Central memory CD8-positive, alpha-beta T cell (primary cell): ENCODE data around the gene ADAMTS8.
A peak's percentile ranks its signal among the peaks of the same experiment; 100 is the strongest.
"Not testable (repeated sequence)": the region's sequence is repeated elsewhere in the genome, so short reads cannot be mapped to it uniquely, and the experiment has no call there.

Experiments used
- ATAC-seq: fragments of 150-1000 bp; cut with Tn5 transposase; replicated peaks from 2 replicates; pipeline ENCODE4 v1.10.0; 2022; ENCODE audit warnings: mild to moderate bottlenecking, moderate FRiP score, moderate number of reproducible peaks; ENCODE audit not compliant: poor library complexity, severe bottlenecking; ENCODE audit errors: extremely low read depth
- DNase-seq, 2 donors: peaks; one replicate each; pipeline ENCODE4 v3.0.0; 2021; ENCODE audit warnings: low spot score in 2 of 2
- H3K27ac Mint-ChIP-seq: one replicate; pipeline ENCODE4 v1.8.0; 2022; ENCODE audit warnings: low read depth, mild to moderate bottlenecking, moderate library complexity, mixed read lengths
- H3K27me3 Mint-ChIP-seq: one replicate; pipeline ENCODE4 v1.8.0; 2022; ENCODE audit warnings: mixed read lengths
- H3K36me3 Mint-ChIP-seq: one replicate; pipeline ENCODE4 v1.8.0; 2022; ENCODE audit warnings: mild to moderate bottlenecking, moderate library complexity, mixed read lengths; ENCODE audit not compliant: insufficient read depth
- H3K4me1 Mint-ChIP-seq: one replicate; pipeline ENCODE4 v1.8.0; 2022; ENCODE audit warnings: mixed read lengths
- H3K4me3 Mint-ChIP-seq: one replicate; pipeline ENCODE4 v1.8.0; 2022; ENCODE audit warnings: mild to moderate bottlenecking, moderate library complexity, mixed read lengths
- H3K9me3 Mint-ChIP-seq: one replicate; pipeline ENCODE4 v1.8.0; 2022; ENCODE audit warnings: mixed read lengths

Gene ADAMTS8

DNA sequence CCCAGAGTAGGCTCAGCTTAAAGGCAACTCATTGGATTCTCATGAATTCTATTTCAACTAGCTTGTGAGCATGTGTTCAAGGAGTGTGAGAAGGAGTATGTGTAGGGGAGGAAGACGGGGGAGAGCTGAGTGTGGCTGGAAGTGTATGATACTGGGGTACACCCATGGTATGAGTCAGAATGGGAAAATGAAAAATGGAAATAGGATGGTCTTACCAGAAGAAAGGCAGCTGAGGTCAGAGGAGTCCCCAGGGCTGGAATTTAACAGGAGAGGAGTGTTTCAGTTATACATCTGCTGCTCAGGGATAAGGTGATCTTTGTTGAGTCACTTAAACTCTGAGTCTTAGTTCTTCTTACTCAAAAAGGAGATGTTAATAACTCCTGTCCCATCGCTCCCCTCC, 13.3 kb upstream of the ADAMTS8 start:
- ATAC-seq (no peak), DNase-seq (no peak)
- peaks cover 23% of the 10 kb centered on the region for H3K4me1 Mint-ChIP-seq
- H3K36me3 Mint-ChIP-seq: no peaks in the 10 kb centered on the region
- no peak overlapping the region for H3K27ac Mint-ChIP-seq
- H3K27me3 Mint-ChIP-seq: peaks cover 4% of the 10 kb centered on the region
- no peaks in the 10 kb centered on the region for H3K9me3 Mint-ChIP-seq
- H3K4me3 Mint-ChIP-seq: no peak overlapping the region

DNA sequence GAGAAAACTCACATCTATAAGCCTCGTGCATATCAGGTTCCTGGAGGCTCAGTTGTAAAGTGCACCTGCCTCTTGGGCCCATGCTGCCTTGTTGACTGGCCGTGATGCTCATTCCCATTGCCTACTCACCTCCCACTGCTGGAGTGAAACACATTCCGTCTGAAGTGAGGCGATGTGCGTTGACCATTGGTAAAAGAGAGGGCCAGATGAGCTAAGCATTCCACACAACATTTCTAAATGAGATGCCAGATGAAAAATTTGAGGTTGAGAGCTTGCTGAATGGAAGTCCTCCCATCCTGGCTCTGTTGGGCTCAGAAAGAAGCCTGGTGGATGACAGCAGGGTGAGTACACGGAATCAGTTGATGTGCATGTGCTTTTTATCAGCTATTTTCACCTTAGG, 11.5 kb upstream of the ADAMTS8 start:
- Mint-ChIP-seq H3K4me3 (no peak overlapping the region), H3K36me3 (no peaks in the 10 kb centered on the region), H3K27ac (no peak overlapping the region), H3K9me3 (no peaks in the 10 kb centered on the region), H3K27me3 (no peaks in the 10 kb centered on the region), H3K4me1 (peaks cover 23% of the 10 kb centered on the region)
- ATAC-seq: no peak
- DNase-seq: no peak

DNA sequence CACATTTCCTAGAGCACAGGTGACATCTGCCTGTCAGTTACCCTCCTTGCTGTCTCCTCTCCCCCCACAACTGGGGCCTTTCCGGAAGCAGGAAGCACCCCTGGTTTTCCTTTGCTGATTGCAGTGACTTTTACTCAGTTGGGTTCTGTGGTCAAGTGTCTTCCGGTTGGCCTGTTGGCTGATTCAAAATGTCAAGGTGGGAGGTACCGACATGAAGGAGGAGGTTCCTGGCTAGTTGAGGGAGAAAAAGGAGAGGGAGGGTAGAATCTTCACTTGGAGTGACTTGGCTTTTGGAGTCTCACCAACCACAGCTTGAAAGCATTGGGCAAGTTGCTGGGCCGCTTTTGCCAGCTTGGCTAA, 10.7 kb upstream of the ADAMTS8 start:
- H3K27ac Mint-ChIP-seq: peak overlapping the region; percentile 18
- H3K27me3 Mint-ChIP-seq: no peaks in the 10 kb centered on the region
- DNase-seq: no peak
- no peaks in the 10 kb centered on the region for H3K9me3 Mint-ChIP-seq
- peak; percentile 29 for ATAC-seq
- H3K4me1 Mint-ChIP-seq: peaks cover 23% of the 10 kb centered on the region
- no peaks in the 10 kb centered on the region for H3K36me3 Mint-ChIP-seq
- H3K4me3 Mint-ChIP-seq: no peak overlapping the region

DNA sequence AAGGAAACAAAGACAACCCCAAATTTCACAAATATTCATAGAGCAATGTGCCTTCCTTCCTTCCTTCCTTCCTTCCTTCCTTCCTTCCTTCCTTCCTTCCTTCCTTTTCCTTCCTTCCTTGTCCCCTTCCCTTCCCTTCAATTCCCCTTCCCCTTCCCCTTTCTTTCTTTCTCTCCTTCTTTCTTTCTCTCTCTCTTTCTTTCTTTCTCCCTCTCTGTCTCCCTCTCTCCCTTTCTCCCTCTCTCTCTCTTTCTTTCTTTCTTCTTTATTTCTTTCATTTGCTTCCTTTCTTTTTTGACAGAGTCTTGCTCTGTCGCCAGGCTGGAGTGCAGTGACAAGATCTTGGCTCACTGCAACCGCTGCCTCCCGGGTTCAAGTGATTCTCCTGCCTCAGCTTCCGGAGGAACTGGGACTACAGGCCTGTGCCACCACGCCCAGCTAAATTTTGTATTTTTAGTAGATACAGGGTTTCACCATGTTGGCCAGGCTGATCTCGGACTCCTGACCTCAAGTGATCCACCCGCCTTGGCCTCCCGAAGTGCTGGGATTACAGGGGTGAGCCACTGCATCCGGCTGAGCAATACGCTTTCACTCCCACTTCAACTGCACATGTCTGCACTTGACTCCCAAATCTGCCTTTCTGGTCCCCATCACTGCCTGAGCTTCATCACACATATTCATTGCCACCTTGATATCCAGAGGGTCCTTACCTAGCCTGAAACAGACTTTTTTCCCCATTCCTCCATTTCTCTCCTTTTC, 10.2 kb upstream of the ADAMTS8 start:
- not testable (repeated sequence) for ATAC-seq, H3K36me3 Mint-ChIP-seq, H3K4me3 Mint-ChIP-seq, H3K27me3 Mint-ChIP-seq, DNase-seq, H3K9me3 Mint-ChIP-seq
- peak overlapping the region; percentile 18 for H3K27ac Mint-ChIP-seq
- H3K4me1 Mint-ChIP-seq: peaks cover 23% of the 10 kb centered on the region

DNA sequence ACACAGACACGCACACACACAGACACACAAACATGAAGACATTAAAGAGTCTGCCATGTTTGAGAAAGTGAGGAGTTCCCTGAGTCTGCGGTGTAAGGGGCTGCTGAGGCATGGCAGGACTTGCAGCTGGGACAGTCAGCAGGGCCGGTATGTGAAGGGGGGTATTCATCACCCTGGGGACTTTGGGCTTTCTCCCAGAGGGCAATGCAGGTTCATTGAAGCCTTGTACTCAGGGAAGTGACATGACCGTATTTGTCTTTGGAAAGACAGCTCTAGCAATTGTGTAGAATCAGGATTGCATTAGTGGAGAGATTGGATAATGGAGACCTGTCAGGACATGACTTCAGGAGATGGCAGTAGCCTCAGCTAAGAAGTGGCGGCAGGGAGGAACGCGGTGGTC, 9.4 kb upstream of the ADAMTS8 start:
- Mint-ChIP-seq H3K9me3 (no peaks in the 10 kb centered on the region), H3K4me1 (peaks cover 23% of the 10 kb centered on the region), H3K4me3 (no peak overlapping the region), H3K36me3 (no peaks in the 10 kb centered on the region), H3K27ac (no peak overlapping the region), H3K27me3 (no peaks in the 10 kb centered on the region)
- DNase-seq: no peak
- no peak for ATAC-seq

DNA sequence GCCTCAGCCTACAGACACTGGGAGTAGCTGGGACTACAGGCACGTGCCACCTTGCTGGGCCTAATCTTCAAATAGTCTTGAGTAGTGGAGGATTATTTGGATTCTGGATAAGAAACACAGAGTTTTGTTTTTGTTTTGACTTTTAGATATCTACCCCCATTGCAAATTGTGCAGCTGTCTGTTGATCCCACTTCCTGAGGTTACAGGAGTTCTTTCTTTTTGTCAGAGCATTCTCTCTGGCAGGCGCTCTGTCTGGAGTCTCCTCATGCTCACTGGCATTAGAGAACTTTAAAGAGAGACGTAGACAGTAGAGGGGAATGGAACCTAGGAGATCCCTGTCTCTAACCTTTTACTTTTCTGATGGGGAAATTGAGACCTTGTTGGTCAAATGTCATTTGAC, 7.8 kb upstream of the ADAMTS8 start:
- Mint-ChIP-seq H3K36me3 (no peaks in the 10 kb centered on the region), H3K27me3 (peaks cover 5% of the 10 kb centered on the region), H3K4me3 (no peak overlapping the region), H3K27ac (no peak overlapping the region), H3K4me1 (peaks cover 23% of the 10 kb centered on the region), H3K9me3 (no peaks in the 10 kb centered on the region)
- ATAC-seq: no peak
- no peak for DNase-seq

DNA sequence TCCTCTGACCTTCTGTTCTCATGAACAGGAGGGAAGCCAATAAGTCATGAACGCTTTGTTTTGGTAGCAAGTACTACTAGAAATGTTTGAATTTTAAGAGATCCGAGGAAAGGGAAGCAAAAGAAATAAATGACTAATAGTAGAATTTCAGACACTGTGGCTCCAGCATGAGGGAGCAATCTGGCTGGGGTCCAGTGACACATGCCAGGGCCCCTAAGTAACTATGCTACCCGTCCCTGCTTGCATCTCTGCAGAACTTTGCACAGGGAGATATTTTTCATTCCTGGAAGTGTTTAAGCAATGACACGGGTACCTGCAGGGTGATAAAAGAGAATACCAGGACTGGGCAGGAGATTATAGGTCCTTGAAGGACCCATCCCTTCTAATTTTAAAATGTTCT, 7.3 kb upstream of the ADAMTS8 start:
- Mint-ChIP-seq H3K4me3 (no peak overlapping the region), H3K27ac (no peak overlapping the region), H3K36me3 (no peaks in the 10 kb centered on the region), H3K4me1 (peaks cover 23% of the 10 kb centered on the region), H3K9me3 (no peaks in the 10 kb centered on the region), H3K27me3 (peaks cover 10% of the 10 kb centered on the region)
- no peak for DNase-seq
- ATAC-seq: no peak

DNA sequence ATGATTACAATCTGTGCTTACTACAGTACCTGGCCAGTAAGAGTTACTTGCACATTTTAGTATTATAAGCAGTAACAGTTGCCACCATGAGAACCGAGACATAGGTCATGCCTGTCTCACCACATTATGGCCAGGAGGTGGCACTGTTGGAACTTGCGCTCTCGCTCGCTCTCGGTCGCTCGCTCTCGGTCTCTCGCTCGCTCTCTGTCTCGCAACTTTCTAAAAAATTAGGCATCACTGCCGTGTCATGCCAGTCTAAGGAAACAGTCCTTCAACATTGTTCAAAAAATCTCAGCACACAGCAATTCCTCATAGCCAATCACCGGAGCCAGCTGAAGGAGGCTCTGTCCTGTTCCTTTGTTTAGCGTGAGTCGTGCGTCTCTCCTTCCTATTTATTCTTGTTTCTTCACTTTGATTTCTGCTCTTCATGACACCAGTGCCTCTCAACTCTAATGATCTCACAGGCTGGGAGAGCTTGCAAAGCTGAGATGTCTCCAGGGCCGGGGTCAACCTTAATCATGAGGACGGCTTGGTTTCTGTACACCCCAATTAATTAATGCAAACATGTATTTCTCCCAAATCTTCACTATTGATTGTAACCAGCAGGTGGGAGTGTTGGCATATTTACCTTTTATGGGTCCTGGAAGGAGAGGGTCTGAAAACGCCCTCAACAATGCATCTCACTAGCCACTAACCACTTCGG, 6.3 kb upstream of the ADAMTS8 start:
- H3K4me1 Mint-ChIP-seq: peaks cover 20% of the 10 kb centered on the region
- H3K9me3 Mint-ChIP-seq: no peaks in the 10 kb centered on the region
- H3K27me3 Mint-ChIP-seq: peaks cover 20% of the 10 kb centered on the region
- no peak overlapping the region for H3K27ac Mint-ChIP-seq
- no peaks in the 10 kb centered on the region for H3K36me3 Mint-ChIP-seq
- no peak overlapping the region for H3K4me3 Mint-ChIP-seq
- DNase-seq (peak; percentile 49 to 56), ATAC-seq (peak; percentile 80)

DNA sequence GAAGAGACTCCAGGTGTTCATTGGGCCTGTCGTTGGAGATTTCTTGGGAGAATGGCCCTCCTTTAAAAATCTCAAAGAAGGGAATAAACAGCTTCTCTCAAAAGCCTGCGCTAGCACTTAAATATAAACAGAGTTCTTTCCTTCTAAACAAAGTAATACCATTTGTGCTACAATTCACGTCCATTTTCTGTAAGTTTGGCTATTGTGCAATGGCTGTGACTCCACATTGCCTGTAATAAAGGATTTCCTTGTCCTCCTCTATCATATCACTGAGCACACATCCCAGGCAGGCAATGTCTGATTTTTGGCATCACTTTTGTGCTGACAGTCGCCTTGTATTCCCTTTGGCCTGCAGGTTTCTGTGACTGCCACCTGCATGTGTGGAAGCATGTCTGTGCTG, 4.9 kb upstream of the ADAMTS8 start:
- Mint-ChIP-seq H3K4me1 (peaks cover 15% of the 10 kb centered on the region), H3K27me3 (peaks cover 33% of the 10 kb centered on the region), H3K36me3 (no peaks in the 10 kb centered on the region), H3K27ac (no peak overlapping the region), H3K4me3 (no peak overlapping the region), H3K9me3 (no peaks in the 10 kb centered on the region)
- ATAC-seq: no peak
- DNase-seq: no peak

DNA sequence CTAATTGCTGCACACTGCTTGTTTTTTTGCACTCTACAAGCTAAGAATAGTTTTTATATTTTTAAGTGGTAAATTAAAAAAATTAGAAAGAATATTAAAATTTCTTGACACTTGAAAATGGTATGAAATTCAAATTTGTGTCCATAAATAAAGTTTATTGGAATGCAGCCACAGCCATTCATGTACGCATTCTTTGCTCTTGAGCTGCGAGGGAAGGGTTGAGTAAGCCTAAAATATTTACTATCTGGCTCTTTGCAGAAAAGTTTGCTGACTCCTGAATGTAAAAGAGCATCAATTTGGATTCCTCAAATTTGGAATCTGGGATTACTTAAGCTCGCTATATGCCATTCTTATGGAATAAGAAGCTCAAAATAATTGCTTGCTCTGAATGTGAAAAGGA, 3.4 kb upstream of the ADAMTS8 start:
- H3K36me3 Mint-ChIP-seq: no peaks in the 10 kb centered on the region
- no peak overlapping the region for H3K4me3 Mint-ChIP-seq
- ATAC-seq: no peak
- H3K9me3 Mint-ChIP-seq: no peaks in the 10 kb centered on the region
- peaks cover 42% of the 10 kb centered on the region for H3K27me3 Mint-ChIP-seq
- no peak for DNase-seq
- H3K4me1 Mint-ChIP-seq: peaks cover 14% of the 10 kb centered on the region
- no peak overlapping the region for H3K27ac Mint-ChIP-seq

DNA sequence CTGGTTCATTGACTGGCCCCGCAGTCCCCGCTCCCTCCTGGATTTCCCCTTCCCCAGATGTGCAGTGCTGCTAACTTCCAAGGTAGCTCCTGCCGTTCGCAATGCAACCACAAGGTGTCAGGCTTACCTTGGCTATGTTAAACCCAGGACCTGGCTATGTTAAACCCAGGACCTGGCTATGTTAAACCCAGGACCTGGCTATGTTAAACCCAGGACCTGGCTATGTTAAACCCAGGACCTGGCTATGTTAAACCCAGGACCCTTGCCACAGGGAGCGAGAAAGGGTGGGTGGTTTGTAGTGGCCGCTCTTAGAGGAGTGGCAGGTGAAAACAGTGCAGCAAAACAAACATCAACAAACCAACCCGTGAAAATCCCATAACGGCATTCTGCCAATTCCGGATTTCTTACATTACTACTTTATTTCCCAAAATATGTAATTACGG, 2.9 kb upstream of the ADAMTS8 start:
- ATAC-seq (peak; percentile 37), DNase-seq (peak; percentile 37 to 44)
- Mint-ChIP-seq H3K36me3 (no peaks in the 10 kb centered on the region), H3K27ac (no peak overlapping the region), H3K4me3 (no peak overlapping the region), H3K9me3 (no peaks in the 10 kb centered on the region), H3K4me1 (peaks cover 14% of the 10 kb centered on the region), H3K27me3 (peaks cover 47% of the 10 kb centered on the region)

DNA sequence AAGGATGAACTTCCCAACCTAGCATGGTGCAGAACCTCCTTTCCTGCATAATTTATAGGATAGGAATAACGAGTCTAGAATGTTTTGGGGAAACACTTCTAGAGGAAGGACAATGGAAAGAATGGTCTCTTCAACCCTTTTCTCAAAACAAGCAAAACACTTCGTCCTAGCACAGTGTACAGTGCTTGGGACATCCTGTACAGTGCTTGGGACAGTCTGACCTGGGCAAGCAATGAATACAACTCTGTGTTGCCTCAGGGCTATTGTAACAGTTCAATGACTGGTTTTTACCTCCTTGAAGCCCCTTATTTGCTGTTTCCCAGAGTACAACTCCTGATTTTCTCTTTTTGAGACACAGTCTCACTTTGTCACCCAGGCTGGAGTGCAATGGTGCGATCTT, 1.6 kb upstream of the ADAMTS8 start:
- Mint-ChIP-seq H3K4me3 (peak overlapping the region; percentile 69), H3K4me1 (peaks cover 14% of the 10 kb centered on the region), H3K27ac (no peak overlapping the region), H3K36me3 (no peaks in the 10 kb centered on the region), H3K9me3 (no peaks in the 10 kb centered on the region), H3K27me3 (peaks cover 60% of the 10 kb centered on the region)
- no peak for ATAC-seq
- DNase-seq: no peak

DNA sequence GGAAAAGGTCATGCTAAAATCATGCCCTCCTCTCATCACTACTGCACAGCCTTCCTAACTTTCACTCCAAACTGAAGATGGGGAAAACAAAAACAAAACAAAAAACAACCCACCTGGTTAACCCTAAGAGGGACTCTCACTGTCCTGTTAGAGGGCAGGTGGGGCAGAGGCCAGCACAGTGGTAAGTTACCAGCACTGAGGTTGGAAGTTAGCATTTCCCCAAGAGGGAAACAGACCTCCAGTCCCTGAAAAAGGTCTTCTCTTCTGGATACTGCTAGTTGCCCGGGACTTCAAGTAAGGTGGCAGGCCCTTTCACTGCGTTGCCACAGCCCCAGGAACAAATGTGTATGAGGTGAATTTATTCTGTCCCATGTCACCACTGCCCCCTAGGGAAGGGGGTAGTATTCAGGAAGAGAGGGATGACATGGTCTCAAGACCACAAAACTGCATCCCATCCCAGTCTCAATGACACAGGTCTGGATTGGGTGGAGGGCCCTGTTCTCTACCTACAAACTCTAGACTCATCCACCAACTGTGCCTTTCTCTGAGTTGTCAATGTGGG, 792 bp upstream of the ADAMTS8 start:
- no peaks in the 10 kb centered on the region for H3K9me3 Mint-ChIP-seq
- peaks cover 14% of the 10 kb centered on the region for H3K4me1 Mint-ChIP-seq
- peaks cover 68% of the 10 kb centered on the region for H3K27me3 Mint-ChIP-seq
- H3K4me3 Mint-ChIP-seq: peak overlapping the region; percentile 69
- no peak overlapping the region for H3K27ac Mint-ChIP-seq
- H3K36me3 Mint-ChIP-seq: no peaks in the 10 kb centered on the region
- no peak for DNase-seq
- no peak for ATAC-seq
